H1 (cell line): ENCODE data around the gene RNF111. TPM values are rescaled to one million over a fixed set of nuclear protein-coding genes. Genes with fewer than 3 reads are reported as not detected.

Experiments
- CTCF ChIA-PET: fragments of 300-600 bp; sonication (Branson Sonifier 250); formaldehyde crosslinking; loops from one replicate; lab custom pipeline; 2021; ENCODE audit not compliant: partially characterized antibody; lab: Charles Lee
- POLR2A ChIA-PET: fragments of 300-600 bp; sonication (Branson Sonifier 250); formaldehyde crosslinking; loops from one replicate; lab custom pipeline; 2021; ENCODE audit warnings: inconsistent platforms; ENCODE audit not compliant: partially characterized antibody; lab: Charles Lee
- DNase-seq, 2 experiments: peaks; one replicate each; pipeline versions ENCODE4 v3.0.0 to v3.0.0-alpha.2; 2010 to 2022; ENCODE audit warnings: low spot score in 2 of 2, low read depth in 1 of 2, mixed read lengths in 1 of 2
- FAIRE-seq: peaks from 2 replicates; lab custom pipeline; 2011; peaks lifted over from hg19 to GRCh38; lab: Jason Lieb, UNC
- H2AFZ ChIP-seq: 2 replicates; pipeline ENCODE4 v1.8.1; 2012; ENCODE audit warnings: low read length, inconsistent platforms
- H2AK5ac ChIP-seq: 2 replicates; pipeline ENCODE4 v1.6.1; 2013; ENCODE audit warnings: low read depth, low read length
- H2BK120ac ChIP-seq: replicated peaks from 2 replicates; pipeline ENCODE3; 2013; ENCODE audit warnings: low read depth, low read length, inconsistent platforms
- H2BK12ac ChIP-seq: 2 replicates; pipeline ENCODE4 v1.6.1; 2013; ENCODE audit warnings: low read depth, low read length
- H2BK15ac ChIP-seq: 2 replicates; pipeline ENCODE4 v1.6.1; 2013; ENCODE audit warnings: low read length
- H2BK20ac ChIP-seq: 2 replicates; pipeline ENCODE4 v1.6.1; 2013; ENCODE audit warnings: low read length
- H2BK5ac ChIP-seq: 2 replicates; pipeline ENCODE4 v1.6.1; 2013; ENCODE audit warnings: low read depth, low read length
- H3K14ac ChIP-seq: 2 replicates; pipeline ENCODE4 v1.6.1; 2013; ENCODE audit warnings: inconsistent platforms; ENCODE audit not compliant: insufficient read length
- H3K18ac ChIP-seq: 2 replicates; pipeline ENCODE4 v1.6.1; 2013; ENCODE audit warnings: low read length; ENCODE audit errors: extremely low read depth
- H3K23ac ChIP-seq: 2 replicates; pipeline ENCODE4 v1.6.1; 2013; ENCODE audit warnings: inconsistent platforms; ENCODE audit not compliant: insufficient read length
- H3K23me2 ChIP-seq: 2 replicates; pipeline ENCODE4 v1.6.1; 2013; ENCODE audit warnings: low read depth, low read length
- H3K27ac ChIP-seq: 2 replicates; pipeline ENCODE4 v1.6.1; 2011; ENCODE audit warnings: low read depth, low read length, inconsistent platforms
- H3K27me3 ChIP-seq, 4 experiments: replicated peaks in 1 of 4; 1 replicate in 1 of 4; 2 replicates in 3 of 4; pipeline versions ENCODE4 v1.6.1 to v1.8.1; 2011 to 2013; ENCODE audit warnings: low read length in 3 of 4, mild to moderate bottlenecking in 3 of 4, inconsistent platforms in 2 of 4, mixed read lengths in 2 of 4, moderate library complexity in 1 of 4; ENCODE audit not compliant: control insufficient read depth in 3 of 4, insufficient read depth in 3 of 4; ENCODE audit errors: extremely low read depth in 1 of 4
- H3K36me3 ChIP-seq, 4 experiments: 2 replicates each; pipeline versions ENCODE4 v1.6.1 to v1.8.1; 2011 to 2013; ENCODE audit warnings: mild to moderate bottlenecking in 4 of 4, low read length in 3 of 4, moderate library complexity in 2 of 4, control low read depth in 1 of 4, inconsistent platforms in 1 of 4; ENCODE audit not compliant: insufficient read depth in 4 of 4, control insufficient read depth in 2 of 4
- H3K4ac ChIP-seq: replicated peaks from 2 replicates; pipeline ENCODE3; 2013; ENCODE audit warnings: low read length, low read depth, mixed read lengths, inconsistent platforms; ENCODE audit not compliant: insufficient read length
- H3K4me1 ChIP-seq, 4 experiments: replicated peaks in 1 of 4; 1 replicate in 1 of 4; 2 replicates in 3 of 4; pipeline versions ENCODE4 v1.6.1 to v1.8.1; 2011 to 2013; ENCODE audit warnings: low read length in 3 of 4, inconsistent platforms in 2 of 4, mixed read lengths in 1 of 4; ENCODE audit not compliant: insufficient read depth in 4 of 4, control insufficient read depth in 3 of 4
- H3K4me2 ChIP-seq, 2 experiments: 2 replicates each; pipeline versions ENCODE4 v1.6.1 to v1.8.1; 2011 to 2013; ENCODE audit warnings: low read depth in 2 of 2, low read length in 2 of 2, control low read depth in 1 of 2, inconsistent platforms in 1 of 2, mild to moderate bottlenecking in 1 of 2; ENCODE audit not compliant: insufficient read depth in 1 of 2
- H3K4me3 ChIP-seq, 4 experiments: fragments of 200-600, 300-600 bp in 1 of 4; sonication (generic), shearing (Covaris generic), sonication (Bioruptor Twin) in 1 of 4; 2 replicates each; pipeline versions ENCODE4 v1.5.1 to v1.8.1; 2011 to 2016; ENCODE audit warnings: low read length in 4 of 4, low read depth in 3 of 4, control low read depth in 2 of 4, inconsistent platforms in 2 of 4, mild to moderate bottlenecking in 2 of 4, mixed read lengths in 1 of 4, moderate library complexity in 1 of 4; ENCODE audit not compliant: insufficient read depth in 2 of 4; ENCODE audit errors: extremely low read depth in 1 of 4
- H3K56ac ChIP-seq: replicated peaks from 2 replicates; pipeline ENCODE3; 2013; ENCODE audit warnings: low read depth, mild to moderate bottlenecking, mixed read lengths, low read length, inconsistent platforms; ENCODE audit not compliant: insufficient read length
- H3K79me1 ChIP-seq: 2 replicates; pipeline ENCODE4 v1.6.1; 2013; ENCODE audit warnings: low read depth, low read length, control low read depth
- H3K79me2 ChIP-seq, 2 experiments: 2 replicates each; pipeline versions ENCODE4 v1.6.1 to v1.8.1; 2012 to 2013; ENCODE audit warnings: low read length in 2 of 2, mild to moderate bottlenecking in 2 of 2, inconsistent platforms in 1 of 2; ENCODE audit not compliant: insufficient read depth in 2 of 2, control insufficient read depth in 1 of 2
- H3K9ac ChIP-seq, 4 experiments: replicated peaks in 1 of 4; 1 replicate in 1 of 4; 2 replicates in 3 of 4; pipeline versions ENCODE4 v1.6.1 to v1.8.1; 2011 to 2013; ENCODE audit warnings: low read depth in 3 of 4, low read length in 3 of 4, control low read depth in 2 of 4, mild to moderate bottlenecking in 2 of 4, moderate library complexity in 2 of 4, inconsistent platforms in 1 of 4; ENCODE audit errors: extremely low read depth in 1 of 4
- H3K9me3 ChIP-seq, 2 experiments: 2 replicates each; pipeline versions ENCODE4 v1.6.1 to v1.8.1; 2012 to 2013; ENCODE audit warnings: mild to moderate bottlenecking in 2 of 2, moderate library complexity in 2 of 2, control low read depth in 1 of 2, inconsistent platforms in 1 of 2, low read depth in 1 of 2, low read length in 1 of 2, mixed read lengths in 1 of 2; ENCODE audit not compliant: insufficient read depth in 2 of 2
- H4K20me1 ChIP-seq, 2 experiments: replicated peaks in 1 of 2; 2 replicates each; pipeline versions ENCODE3 to v1.8.1; 2011 to 2013; ENCODE audit warnings: inconsistent platforms in 2 of 2, low read length in 2 of 2, mild to moderate bottlenecking in 1 of 2; ENCODE audit not compliant: insufficient read depth in 2 of 2, control insufficient read depth in 1 of 2
- H4K5ac ChIP-seq: 2 replicates; pipeline ENCODE4 v1.6.1; 2013; ENCODE audit warnings: low read length, low read depth, mixed read lengths, inconsistent platforms; ENCODE audit not compliant: insufficient read length
- H4K8ac ChIP-seq: 2 replicates; pipeline ENCODE4 v1.8.0; 2013; ENCODE audit warnings: mild to moderate bottlenecking, moderate library complexity, low read length, inconsistent platforms; ENCODE audit not compliant: insufficient read depth; ENCODE audit errors: extremely low read depth
- H4K91ac ChIP-seq: replicated peaks from 2 replicates; pipeline ENCODE3; 2013; ENCODE audit warnings: low read length, mixed read lengths, inconsistent platforms; ENCODE audit not compliant: insufficient read length
- BCL11A ChIP-seq, 2 experiments: IDR thresholded peaks; one replicate each; pipeline ENCODE4 v1.6.1; 2011; ENCODE audit warnings: low read depth in 2 of 2, low read length in 2 of 2, mild to moderate bottlenecking in 2 of 2
- BRCA1 ChIP-seq: IDR thresholded peaks from 2 replicates; pipeline ENCODE4 v1.6.1; 2012; ENCODE audit warnings: low read depth, low read length, improper control_type of control experiment
- CBX8 ChIP-seq: fragments of 300-800, 300-1000 bp; sonication (generic); IDR thresholded peaks from 2 replicates; pipeline ENCODE4 v1.7.1; 2016; ENCODE audit warnings: low read depth, low read length, borderline replicate concordance
- HDAC2 ChIP-seq, 2 experiments: fragments of 300-600 bp in 1 of 2; sonication (generic) in 1 of 2; IDR thresholded peaks; 2 replicates each; pipeline ENCODE4 v1.6.1; 2011 to 2012; ENCODE audit warnings: low read depth in 2 of 2, low read length in 2 of 2, mild to moderate bottlenecking in 2 of 2, moderate library complexity in 2 of 2, borderline replicate concordance in 1 of 2, inconsistent platforms in 1 of 2
- KDM1A ChIP-seq: fragments of 200-600, 300-600 bp; sonication (generic); IDR thresholded peaks from 2 replicates; pipeline ENCODE4 v1.7.1; 2016; ENCODE audit warnings: mild to moderate bottlenecking, low read length, borderline replicate concordance
- KDM5A ChIP-seq: fragments of 200-600 bp; IDR thresholded peaks from 2 replicates; pipeline ENCODE4 v1.7.1; 2012; ENCODE audit warnings: mild to moderate bottlenecking, low read length, inconsistent platforms, mixed read lengths
- RAD21 ChIP-seq, 2 experiments: IDR thresholded peaks in 1 of 2; conservative IDR thresholded peaks in 1 of 2; 2 replicates each; pipeline ENCODE4 v1.6.1; 2011; ENCODE audit warnings: low read depth in 2 of 2, low read length in 2 of 2, improper control_type of control experiment in 1 of 2, inconsistent platforms in 1 of 2, mild to moderate bottlenecking in 1 of 2, moderate library complexity in 1 of 2
- SIN3A ChIP-seq, 2 experiments: IDR thresholded peaks in 1 of 2; conservative IDR thresholded peaks in 1 of 2; 2 replicates each; pipeline ENCODE4 v1.6.1; 2011 to 2012; ENCODE audit warnings: low read length in 2 of 2, improper control_type of control experiment in 1 of 2, low read depth in 1 of 2, mild to moderate bottlenecking in 1 of 2
- TCF12 ChIP-seq: IDR thresholded peaks from 2 replicates; pipeline ENCODE4 v1.6.1; 2011; ENCODE audit warnings: low read depth, mild to moderate bottlenecking, low read length
- WGBS, 2 experiments: shearing (Covaris generic) in 1 of 2; methylation state at CpG; one replicate each; pipeline versions ENCODE4 v1.1.6 to v1.1.7; 2013 to 2015; ENCODE audit warnings: low lambda C conversion rate in 2 of 2, mixed read lengths in 2 of 2, inconsistent platforms in 1 of 2, low coverage in 1 of 2, missing lambda C conversion rate in 1 of 2; ENCODE audit not compliant: insufficient replicate concordance in 2 of 2, insufficient coverage in 1 of 2, insufficient read length in 1 of 2; ENCODE audit errors: extremely low coverage in 1 of 2, missing lambda C conversion rate in 1 of 2; 5-methylcytosine and 5-hydroxymethylcytosine counted together
- polyA plus RNA-seq, 7 experiments: library from polyadenylated mRNA; depleted of rRNA in 3 of 7; stranded (reverse) in 5 of 7; unstranded in 2 of 7; fragments of >200 nt in 5 of 7; fragments of 200-250 nt in 2 of 7; gene quantifications; 1 replicate in 5 of 7; 2 replicates in 1 of 7; 4 replicates in 1 of 7; pipeline versions ENCODE4 v1.2.1 to v1.2.3, GENCODE V29; 2011 to 2013; ENCODE audit warnings: missing spikeins in 2 of 7, mixed read lengths in 2 of 7
- total RNA-seq: library from RNA; stranded (reverse); fragmentation: NEBNext Ultra II Directional; extraction: Animal tissue kit (Norgen Biotek cat#: 25700); gene quantifications from 2 replicates; pipeline ENCODE4 v1.2.1, GENCODE V29; 2021
- TF ChIP-seq, protein P1 (sequence below), 3 experiments: IDR thresholded peaks; 1 replicate in 2 of 3; 2 replicates in 1 of 3; pipeline versions ENCODE4 v1.5.1 to v1.6.1; 2011; ENCODE audit warnings: low read length in 3 of 3, mild to moderate bottlenecking in 3 of 3, inconsistent platforms in 2 of 3, low read depth in 1 of 3, moderate library complexity in 1 of 3; ENCODE audit not compliant: insufficient read depth in 1 of 3; ENCODE audit errors: control extremely low read depth in 1 of 3

The RNF111 gene
- total and polyA plus RNA-seq, 2 of the 8 experiments (the other 6 are each of a cell fraction or from before 2014, with no cell fraction given): 18.5 to 26.6 TPM

DNA sequence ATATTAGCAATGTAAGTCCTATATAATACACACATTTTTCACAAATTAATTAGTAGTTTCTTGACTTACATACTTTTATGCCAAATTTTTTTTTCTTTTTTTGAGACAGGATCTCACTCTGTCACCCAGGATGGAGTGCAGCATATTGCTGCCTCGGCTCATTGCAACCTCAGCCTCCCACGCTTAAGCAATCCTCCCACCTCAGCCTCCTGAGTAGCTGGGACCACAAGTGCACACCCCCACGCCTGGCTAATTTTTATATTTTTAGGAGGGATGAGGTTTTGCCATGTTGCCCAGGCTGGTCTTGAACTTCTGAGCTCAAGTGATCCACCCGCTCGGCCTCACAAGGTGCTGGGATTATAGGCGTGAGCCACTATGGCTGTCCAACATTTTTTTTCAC lies 54.6 kb downstream of the RNF111 start:
- Histone ChIP-seq H4K20me1 (peaks cover 0 to 2% of the 10 kb centered on the region in 2 experiments), H3K4ac (no peak overlapping the region), H4K5ac (no peak overlapping the region), H3K14ac (no peak overlapping the region), H3K9ac (no peak overlapping the region), H3K18ac (no peak overlapping the region), H2BK120ac (no peak overlapping the region), H2AK5ac (no peak overlapping the region), H2AFZ (no peak overlapping the region), H3K4me3 (no peak overlapping the region), H2BK15ac (no peak overlapping the region), H3K79me2 (peaks cover 0 to 39% of the 10 kb centered on the region in 2 experiments; a peak in 2 of 4 replicates), H4K91ac (no peak overlapping the region), H3K23me2 (no peaks in the 10 kb centered on the region), H3K9me3 (no peaks in the 10 kb centered on the region), H3K79me1 (no peaks in the 10 kb centered on the region), H2BK12ac (no peak overlapping the region), H2BK5ac (no peak overlapping the region), H3K4me2 (no peak overlapping the region), H3K36me3 (peaks cover 0 to 6% (median 0%) of the 10 kb centered on the region in 4 experiments; a peak in 2 of 8 replicates), H4K8ac (no peak overlapping the region), H3K23ac (no peak overlapping the region), H3K56ac (no peak overlapping the region), H3K27me3 (no peaks in the 10 kb centered on the region), H3K4me1 (no peaks in the 10 kb centered on the region), H3K27ac (no peak overlapping the region), H2BK20ac (no peak overlapping the region)
- CTCF ChIA-PET: interaction anchor here (0.6 to 1.4 kb wide), 2 partner anchors 11 to 1495 kb away, joined by 4 to 5 read pairs; no protein-coding TSS in a partner anchor
- DNase-seq (no peak), FAIRE-seq (no peak)
- WGBS, 2 experiments: 91% methylated on average over 6 of the region's 6 CpGs; no CpG with 5 or more reads in 1 of the 2 experiments
- POLR2A ChIA-PET: no interaction called here
- TF ChIP-seq HDAC2 (IDR thresholded peaks at IDR 0.05; ENCODE audit: borderline replicate concordance in 1 of 2, low read depth in 2 of 2, low read length in 2 of 2) (no peak), KDM5A (no peak), RAD21 (IDR thresholded peaks at IDR 0.05 in 1 of 2, conservative IDR thresholded peaks at IDR 0.05 in 1 of 2; ENCODE audit: low read depth in 2 of 2, low read length in 2 of 2) (no peak), TCF12 (no peak), KDM1A (no peak), BCL11A (IDR thresholded peaks at IDR 0.05; ENCODE audit: low read depth in 2 of 2, low read length in 2 of 2) (no peak), CBX8 (no peak), SIN3A (conservative IDR thresholded peaks at IDR 0.05 in 1 of 2, IDR thresholded peaks at IDR 0.05 in 1 of 2; ENCODE audit: low read depth in 1 of 2, low read length in 2 of 2) (no peak), BRCA1 (no peak)
- TF ChIP-seq, protein P1, sequence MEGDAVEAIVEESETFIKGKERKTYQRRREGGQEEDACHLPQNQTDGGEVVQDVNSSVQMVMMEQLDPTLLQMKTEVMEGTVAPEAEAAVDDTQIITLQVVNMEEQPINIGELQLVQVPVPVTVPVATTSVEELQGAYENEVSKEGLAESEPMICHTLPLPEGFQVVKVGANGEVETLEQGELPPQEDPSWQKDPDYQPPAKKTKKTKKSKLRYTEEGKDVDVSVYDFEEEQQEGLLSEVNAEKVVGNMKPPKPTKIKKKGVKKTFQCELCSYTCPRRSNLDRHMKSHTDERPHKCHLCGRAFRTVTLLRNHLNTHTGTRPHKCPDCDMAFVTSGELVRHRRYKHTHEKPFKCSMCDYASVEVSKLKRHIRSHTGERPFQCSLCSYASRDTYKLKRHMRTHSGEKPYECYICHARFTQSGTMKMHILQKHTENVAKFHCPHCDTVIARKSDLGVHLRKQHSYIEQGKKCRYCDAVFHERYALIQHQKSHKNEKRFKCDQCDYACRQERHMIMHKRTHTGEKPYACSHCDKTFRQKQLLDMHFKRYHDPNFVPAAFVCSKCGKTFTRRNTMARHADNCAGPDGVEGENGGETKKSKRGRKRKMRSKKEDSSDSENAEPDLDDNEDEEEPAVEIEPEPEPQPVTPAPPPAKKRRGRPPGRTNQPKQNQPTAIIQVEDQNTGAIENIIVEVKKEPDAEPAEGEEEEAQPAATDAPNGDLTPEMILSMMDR (IDR thresholded peaks at IDR 0.05; ENCODE audit: control extremely low read depth in 1 of 3, insufficient read depth in 1 of 3, low read depth in 1 of 3, low read length in 3 of 3): no peak
